Stimulated activated CD8-positive, alpha-beta memory T cell treated with anti-CD3 and anti-CD28 coated beads, Interleukin-7, amount 100 ng/mL, for 24 hours (primary cell): ENCODE data around the gene PBX3.

Experiments
- DNase-seq: peaks from one replicate; pipeline ENCODE4 v3.0.0-alpha.2; 2020; ENCODE audit warnings: low read depth

Gene PBX3

GRCh38 chr9:125906893-125907292 is 159.7 kb downstream of the PBX3 start:
- no peak for DNase-seq

DNA sequence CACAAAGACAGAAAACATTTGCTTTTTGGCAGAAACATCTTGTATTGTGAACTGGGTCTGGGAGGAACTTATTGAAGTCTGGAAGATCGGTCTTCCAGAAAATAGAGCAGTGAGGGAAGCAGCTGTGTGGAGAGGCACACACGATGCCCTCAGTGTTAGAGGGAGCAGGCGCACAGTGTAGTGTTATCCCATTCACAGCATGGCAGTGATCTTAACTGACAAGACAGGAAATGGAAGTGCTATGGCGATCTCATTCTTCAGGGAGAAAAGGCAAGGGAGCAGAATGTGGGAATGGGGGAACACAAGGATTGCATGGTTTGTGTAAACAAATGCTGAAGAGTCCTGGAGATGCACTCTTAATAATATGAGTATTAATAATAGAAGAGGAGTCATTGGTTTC is 161.0 kb downstream of the PBX3 start:
- no peak for DNase-seq

- no peak for DNase-seq
These were observed 161.8 kb downstream of the PBX3 start for GRCh38 chr9:125908966-125909365.

- no peak for DNase-seq
These were observed 162.3 kb downstream of the PBX3 start for GRCh38 chr9:125909459-125909858.

DNA sequence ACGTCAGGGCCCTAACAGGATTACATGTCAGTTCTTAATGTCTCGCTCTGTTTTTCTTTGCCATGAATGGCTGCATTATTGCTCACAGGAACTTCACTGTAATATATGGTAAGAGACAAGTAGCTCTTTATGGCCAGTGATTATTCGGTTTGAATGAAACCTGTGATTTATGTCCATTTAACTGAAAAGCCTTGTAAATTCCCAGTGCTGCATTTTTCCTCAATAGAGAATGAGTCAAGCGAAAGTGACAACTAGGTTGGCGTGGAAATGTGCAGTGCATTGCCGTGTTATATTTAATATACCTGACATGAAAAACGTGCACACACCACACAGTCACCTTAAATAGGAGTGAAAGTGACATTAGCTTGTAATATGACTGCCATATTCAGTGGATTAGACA is 163.1 kb downstream of the PBX3 start:
- no peak for DNase-seq

DNA sequence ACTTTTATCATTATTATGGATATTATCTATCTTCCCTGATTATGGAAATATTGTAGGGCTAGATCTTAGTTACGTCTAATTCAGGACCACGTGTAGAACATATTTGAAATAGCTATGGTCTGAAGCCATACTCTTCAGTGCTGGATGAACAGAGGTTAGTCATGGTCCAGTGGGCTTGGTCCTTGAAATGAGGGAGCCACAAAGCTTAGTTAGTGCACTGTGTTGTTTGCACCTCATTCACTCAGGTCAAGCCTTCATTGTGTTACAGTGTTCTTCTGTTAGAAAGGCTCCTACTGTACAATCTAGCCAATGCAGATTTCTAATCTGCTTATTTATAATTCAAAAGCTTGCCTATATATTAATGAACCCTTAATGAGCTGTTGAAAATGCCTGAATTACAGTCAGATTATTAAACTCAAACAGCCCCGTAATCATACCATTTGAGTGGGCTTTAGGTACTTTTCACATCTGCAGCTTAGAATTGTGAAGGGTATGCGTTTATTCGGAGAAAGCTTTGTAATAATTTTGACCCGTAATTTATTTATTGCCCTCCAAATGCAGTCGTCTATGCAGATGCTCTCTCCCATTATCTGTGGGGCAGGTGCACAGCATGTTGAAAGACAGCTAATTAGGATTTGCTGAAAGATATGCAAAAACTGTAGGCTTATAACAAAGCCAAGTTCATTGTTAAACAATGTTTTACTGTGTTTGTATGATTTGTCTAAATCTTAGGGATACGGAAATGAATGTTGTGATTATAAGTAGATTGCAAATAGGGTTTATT is 164.9 kb downstream of the PBX3 start:
- no peak for DNase-seq

DNA sequence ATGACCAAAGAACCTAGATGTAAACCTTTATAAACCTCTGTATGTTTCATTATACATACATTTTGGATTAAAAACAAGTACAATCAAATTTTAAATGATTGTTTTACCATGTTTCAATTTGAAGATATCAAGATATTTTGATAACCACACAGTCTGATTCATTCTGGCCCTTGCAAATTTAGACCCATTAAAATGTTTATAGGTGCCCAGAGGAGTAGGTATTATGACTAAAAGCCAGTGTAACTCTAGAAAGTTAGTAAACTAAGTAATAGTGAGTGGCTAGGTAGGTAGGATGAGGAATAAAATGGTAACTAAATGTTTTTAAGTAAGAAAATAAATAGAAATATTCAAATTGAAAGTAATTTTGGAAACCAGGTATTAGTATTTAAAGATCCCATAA is 165.5 kb downstream of the PBX3 start:
- DNase-seq, result no peak

DNA sequence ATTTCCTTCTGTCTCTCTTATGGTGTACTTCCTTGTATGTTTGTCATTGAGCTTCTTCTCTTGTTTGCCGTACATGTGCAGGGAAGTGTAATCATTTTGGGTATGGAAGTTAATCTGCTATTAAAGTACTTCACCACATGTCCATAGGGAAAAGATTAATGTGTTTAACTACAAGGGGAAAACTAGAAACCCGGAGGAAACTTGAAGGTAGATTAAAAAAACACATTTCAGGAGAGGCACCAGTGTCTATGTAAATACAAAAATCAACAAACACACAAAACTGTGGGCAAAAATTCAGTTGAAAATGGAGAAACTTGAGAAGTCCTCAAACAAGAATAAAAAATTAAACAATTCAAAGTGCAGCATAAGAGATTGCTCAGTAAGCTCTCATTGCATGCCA is 166.4 kb downstream of the PBX3 start:
- no peak for DNase-seq

DNA sequence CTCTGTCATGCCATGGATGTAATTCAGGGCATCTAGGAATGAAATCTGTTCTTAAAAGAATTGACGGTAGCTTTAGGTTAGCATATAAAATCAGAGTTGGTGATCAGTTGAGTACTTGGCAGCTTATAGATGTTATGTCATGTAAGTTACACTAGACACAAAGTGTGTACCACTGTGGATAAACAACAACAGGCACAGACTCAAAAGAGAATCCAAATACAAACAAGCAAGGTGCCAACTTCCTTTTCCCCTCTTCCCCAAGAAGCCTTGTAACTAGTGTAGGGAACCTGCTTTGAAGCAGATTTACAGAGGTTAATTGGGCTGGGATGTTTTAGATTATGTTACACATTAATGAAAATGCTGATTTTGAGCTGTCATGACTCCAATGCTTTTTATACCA is 167.2 kb downstream of the PBX3 start:
- DNase-seq, result no peak

- DNase-seq, result no peak
These were observed 168.4 kb downstream of the PBX3 start for GRCh38 chr9:125915606-125916005.

DNA sequence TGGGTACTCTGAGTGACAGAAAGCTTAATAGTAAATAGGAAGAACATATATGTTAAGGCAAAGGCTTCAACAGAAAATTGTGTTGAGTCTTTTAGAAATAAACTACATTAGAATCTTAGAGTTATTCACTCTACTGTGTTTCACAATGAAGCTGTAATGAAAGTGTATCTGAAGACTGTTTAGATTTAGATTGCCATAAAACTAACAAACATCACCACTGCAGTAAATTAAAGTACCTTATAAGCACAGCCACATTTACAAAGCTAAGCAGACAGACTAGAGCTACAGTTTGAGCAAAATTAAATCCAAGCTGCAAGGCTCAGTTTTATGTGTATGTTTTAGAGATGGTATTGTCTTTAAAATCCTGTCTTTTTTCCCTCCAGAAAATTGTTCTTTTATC is 172.4 kb downstream of the PBX3 start:
- no peak for DNase-seq

- DNase-seq, result no peak
These were observed 173.2 kb downstream of the PBX3 start for GRCh38 chr9:125920402-125920801.

DNA sequence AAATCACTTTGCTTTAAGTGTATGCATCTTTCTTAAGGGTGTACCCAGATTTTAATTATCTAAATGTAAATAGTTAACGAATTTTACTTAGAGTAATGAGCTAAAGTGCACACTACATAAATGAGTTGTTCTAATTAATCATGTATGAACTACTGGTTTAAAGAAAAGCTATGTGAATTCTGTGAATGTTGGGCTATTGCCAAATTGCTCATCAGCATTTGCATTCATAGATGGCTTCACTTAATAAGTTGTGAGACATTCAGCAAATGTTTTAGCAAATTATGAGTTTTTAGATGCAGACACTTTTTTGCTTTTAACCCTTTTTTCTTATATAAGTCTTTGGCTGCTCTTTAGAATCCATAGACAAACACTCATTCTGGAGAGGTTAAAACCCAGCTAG is 175.7 kb downstream of the PBX3 start:
- DNase-seq, result no peak

DNA sequence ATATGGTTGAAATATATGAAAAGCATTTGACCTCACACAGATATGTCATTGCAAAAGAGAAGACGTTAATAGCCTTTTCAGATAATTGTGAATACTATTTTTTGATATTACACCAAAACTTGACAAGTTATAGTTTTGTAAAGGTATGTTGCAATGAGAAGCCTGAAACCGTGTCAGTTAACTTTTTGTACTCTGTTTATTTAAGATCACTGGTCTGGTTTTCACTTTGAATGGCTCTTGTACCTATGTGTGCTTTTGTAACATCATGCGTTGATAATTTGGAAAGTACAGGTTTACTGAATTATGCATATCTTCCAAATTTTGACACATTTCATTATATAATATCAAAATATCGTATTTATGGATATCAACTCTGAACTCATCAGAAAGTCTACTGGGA is 177.2 kb downstream of the PBX3 start:
- DNase-seq, result no peak

DNA sequence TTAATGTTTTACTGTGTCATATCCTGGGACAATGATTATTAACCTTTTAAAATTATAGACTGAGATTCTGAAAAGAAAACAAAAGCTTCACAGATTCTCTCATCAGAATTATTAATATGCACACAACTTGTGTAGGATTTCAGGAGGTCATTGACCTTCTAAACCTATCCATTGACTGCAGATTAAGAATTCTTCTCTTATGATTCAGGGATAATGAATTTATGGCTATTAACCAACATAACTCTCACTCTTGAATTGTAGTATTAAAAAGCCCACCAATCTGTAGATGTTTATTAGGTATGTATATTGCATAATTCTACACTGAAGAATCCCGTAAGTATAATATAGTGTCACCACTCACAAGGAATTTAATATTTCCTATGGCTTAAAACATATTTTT is 179.8 kb downstream of the PBX3 start:
- no peak for DNase-seq

DNA sequence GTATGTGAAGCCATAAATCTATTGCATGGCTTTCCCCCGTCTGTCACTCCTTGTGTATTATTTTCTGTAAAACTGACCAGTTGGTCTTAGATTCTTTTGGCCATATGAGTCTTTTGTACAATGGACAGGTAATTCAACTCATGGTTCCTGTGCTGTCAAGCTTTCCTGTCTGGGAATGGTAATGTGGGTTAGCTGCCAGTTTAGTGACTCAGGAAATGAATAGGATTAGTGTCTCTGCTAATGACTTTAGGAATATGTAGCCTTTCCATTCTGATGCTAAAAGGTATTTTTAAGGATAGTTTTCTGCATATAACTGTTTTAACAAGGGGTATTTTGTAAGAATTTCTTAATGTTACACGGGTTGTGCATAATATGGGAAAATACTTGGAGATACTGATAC is 182.7 kb downstream of the PBX3 start:
- no peak for DNase-seq

GRCh38 chr9:125931211-125931610 is 184.0 kb downstream of the PBX3 start:
- DNase-seq, result no peak

- DNase-seq, result no peak
These were observed 184.8 kb downstream of the PBX3 start for GRCh38 chr9:125932012-125932411.

GRCh38 chr9:125932746-125933455 is 185.7 kb downstream of the PBX3 start:
- DNase-seq, result no peak

DNA sequence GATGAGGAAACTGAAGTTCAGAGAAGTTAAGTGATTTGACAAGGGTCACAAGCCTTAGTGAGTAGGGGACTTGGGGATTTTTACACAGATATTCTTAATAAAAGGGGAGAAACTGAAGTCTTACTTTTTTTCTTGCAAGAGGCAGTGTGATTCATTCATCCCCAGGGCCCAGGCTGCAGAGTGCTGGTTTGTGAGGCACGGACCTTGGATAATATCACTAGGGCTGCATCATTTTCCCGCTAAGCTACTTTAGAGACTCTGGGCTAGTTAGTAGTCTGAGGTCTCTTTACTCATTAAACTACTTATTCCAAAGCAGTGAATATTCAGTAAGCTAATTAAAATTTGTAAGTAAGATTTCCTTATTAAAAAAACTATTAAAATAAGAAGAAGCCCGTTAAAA is 195.0 kb downstream of the PBX3 start:
- no peak for DNase-seq

DNA sequence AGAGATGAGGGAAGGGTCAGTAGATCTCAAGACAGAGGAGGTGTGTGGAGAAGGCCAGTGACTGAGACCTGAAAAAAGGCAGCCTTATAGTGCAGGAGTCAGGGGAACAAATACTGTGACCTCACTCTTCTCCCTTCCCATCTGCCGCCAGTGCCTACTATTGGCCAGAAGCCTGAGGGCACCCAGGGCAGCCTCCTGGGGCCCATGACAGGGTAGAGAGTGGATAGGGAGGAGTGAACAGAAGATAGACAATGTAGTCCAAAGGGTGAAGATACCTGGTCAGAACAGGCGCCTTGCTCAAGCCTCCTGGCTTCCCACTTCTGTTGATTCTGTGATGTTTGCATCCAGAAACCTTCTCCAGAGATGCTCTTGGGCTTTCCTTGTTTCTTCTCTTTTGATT is 196.7 kb downstream of the PBX3 start:
- DNase-seq, result no peak

GRCh38 chr9:125946397-125946796 is 199.2 kb downstream of the PBX3 start:
- no peak for DNase-seq

DNA sequence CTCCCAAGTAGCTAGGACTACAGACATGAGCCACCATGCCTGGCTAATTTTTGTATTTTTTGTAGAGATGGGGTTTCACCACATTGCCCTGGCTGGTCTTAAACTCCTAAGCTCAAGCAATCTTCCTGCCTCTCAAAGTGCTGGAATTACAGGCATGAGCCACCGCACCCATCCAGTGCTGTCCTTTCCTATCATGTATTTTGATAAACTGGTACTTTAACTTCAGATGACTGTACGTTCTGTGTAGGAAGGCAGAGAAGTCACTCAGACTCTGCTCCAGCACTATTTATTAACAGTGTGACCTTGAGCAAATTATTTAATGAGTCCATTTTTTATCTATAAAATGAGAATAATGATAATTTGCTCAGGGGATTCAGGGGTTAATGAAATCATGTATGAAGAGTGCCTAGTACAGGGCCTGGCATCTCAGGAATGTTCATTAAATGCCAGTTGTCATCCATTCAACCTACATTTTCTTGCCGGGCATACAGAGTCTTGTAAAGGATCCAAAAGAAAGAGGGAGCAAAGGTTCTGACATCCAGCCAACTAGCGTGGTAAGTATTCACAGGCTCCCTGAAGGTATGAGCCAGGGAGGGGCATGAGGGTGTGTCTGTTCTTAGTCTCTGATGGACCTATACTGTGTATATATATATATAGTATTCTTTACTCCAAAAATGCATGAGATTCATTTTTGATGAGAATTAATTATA is 201.9 kb downstream of the PBX3 start:
- no peak for DNase-seq
